Adipocyte (in vitro differentiated cells): Measurements from ENCODE around the gene ROS1.
A peak's percentile ranks its signal among the peaks of the same experiment; 100 is the strongest.

ENCODE experiments used
- DNase-seq: peaks from one replicate; pipeline ENCODE4 v3.0.0-alpha.2; 2015; ENCODE audit warnings: low read depth
- H3K27me3 ChIP-seq: replicated peaks from 2 replicates; pipeline ENCODE4 v1.7.0; 2013; ENCODE audit warnings: mild to moderate bottlenecking, low read length, moderate library complexity; ENCODE audit not compliant: control insufficient read depth, insufficient read depth
- H3K36me3 ChIP-seq: 2 replicates; pipeline ENCODE4 v1.7.0; 2013; ENCODE audit warnings: low read length, mild to moderate bottlenecking, moderate library complexity; ENCODE audit not compliant: control insufficient read depth, insufficient read depth, severe bottlenecking
- H3K4me1 ChIP-seq: 2 replicates; pipeline ENCODE4 v1.7.0; 2013; ENCODE audit warnings: mild to moderate bottlenecking, low read length, moderate library complexity; ENCODE audit not compliant: control insufficient read depth, insufficient read depth
- H3K4me3 ChIP-seq: 2 replicates; pipeline ENCODE4 v1.7.0; 2013; ENCODE audit warnings: mild to moderate bottlenecking, low read length, moderate library complexity
- H3K9ac ChIP-seq: 2 replicates; pipeline ENCODE4 v1.7.0; 2013; ENCODE audit warnings: mild to moderate bottlenecking, low read length, moderate library complexity
- H3K9me3 ChIP-seq: 2 replicates; pipeline ENCODE4 v1.7.0; 2013; ENCODE audit warnings: mild to moderate bottlenecking, low read length, moderate library complexity; ENCODE audit not compliant: control insufficient read depth

Gene ROS1

GRCh38 chr6:117272032-117272866 lies 153.5 kb downstream of the ROS1 start:
- peaks cover 6% of the 10 kb centered on the region for H3K4me1 ChIP-seq
- H3K9ac ChIP-seq, result no peak overlapping the region
- no peak for DNase-seq
- H3K36me3 ChIP-seq, result no peaks in the 10 kb centered on the region
- H3K4me3 ChIP-seq, result no peak overlapping the region
- peaks cover 4% of the 10 kb centered on the region for H3K9me3 ChIP-seq
- H3K27me3 ChIP-seq, result peaks cover 92% of the 10 kb centered on the region

- peaks cover 94% of the 10 kb centered on the region for H3K27me3 ChIP-seq
- DNase-seq, result no peak
- H3K4me3 ChIP-seq, result peak overlapping the region; percentile 39
- H3K36me3 ChIP-seq, result no peaks in the 10 kb centered on the region
- H3K9me3 ChIP-seq, result peaks cover 4% of the 10 kb centered on the region
- no peak overlapping the region for H3K9ac ChIP-seq
- H3K4me1 ChIP-seq, result peaks cover 8% of the 10 kb centered on the region
Observed at GRCh38 chr6:117270843-117271507, 154.8 kb downstream of the ROS1 start.

GRCh38 chr6:117270055-117270842 lies 155.5 kb downstream of the ROS1 start:
- Histone ChIP-seq H3K27me3 (peaks cover 93% of the 10 kb centered on the region), H3K9me3 (peaks cover 4% of the 10 kb centered on the region), H3K9ac (no peak overlapping the region), H3K36me3 (no peaks in the 10 kb centered on the region), H3K4me1 (peaks cover 14% of the 10 kb centered on the region), H3K4me3 (peak overlapping the region; percentile 39)
- peak; percentile 12 for DNase-seq

GRCh38 chr6:117269638-117270054 lies 156.1 kb downstream of the ROS1 start:
- DNase-seq, result no peak
- peaks cover 92% of the 10 kb centered on the region for H3K27me3 ChIP-seq
- H3K4me1 ChIP-seq, result peaks cover 19% of the 10 kb centered on the region
- H3K9ac ChIP-seq, result no peak overlapping the region
- H3K4me3 ChIP-seq, result peak overlapping the region; percentile 39
- H3K36me3 ChIP-seq, result no peaks in the 10 kb centered on the region
- H3K9me3 ChIP-seq, result peaks cover 4% of the 10 kb centered on the region

GRCh38 chr6:117268924-117269323 lies 156.8 kb downstream of the ROS1 start:
- H3K9ac ChIP-seq, result no peak overlapping the region
- H3K4me3 ChIP-seq, result no peak overlapping the region
- H3K4me1 ChIP-seq, result peaks cover 23% of the 10 kb centered on the region
- peaks cover 8% of the 10 kb centered on the region for H3K9me3 ChIP-seq
- no peaks in the 10 kb centered on the region for H3K36me3 ChIP-seq
- no peak for DNase-seq
- peaks cover 92% of the 10 kb centered on the region for H3K27me3 ChIP-seq

- Histone ChIP-seq H3K4me1 (peaks cover 23% of the 10 kb centered on the region), H3K9ac (no peak overlapping the region), H3K36me3 (no peaks in the 10 kb centered on the region), H3K9me3 (peaks cover 14% of the 10 kb centered on the region), H3K4me3 (no peak overlapping the region), H3K27me3 (peaks cover 92% of the 10 kb centered on the region)
- no peak for DNase-seq
Observed at GRCh38 chr6:117267766-117268534, 157.8 kb downstream of the ROS1 start.

- Histone ChIP-seq H3K4me3 (no peak overlapping the region), H3K27me3 (peaks cover 93% of the 10 kb centered on the region)
Observed at GRCh38 chr6:117267054-117267347, 158.7 kb downstream of the ROS1 start.

GRCh38 chr6:117266257-117267053 lies 159.3 kb downstream of the ROS1 start:
- no peaks in the 10 kb centered on the region for H3K36me3 ChIP-seq
- peaks cover 23% of the 10 kb centered on the region for H3K4me1 ChIP-seq
- peak overlapping the region; percentile 72 for H3K4me3 ChIP-seq
- peaks cover 93% of the 10 kb centered on the region for H3K27me3 ChIP-seq
- H3K9me3 ChIP-seq, result peaks cover 20% of the 10 kb centered on the region
- H3K9ac ChIP-seq, result no peak overlapping the region
- DNase-seq, result no peak

More at GRCh38 chr6:117267054-117267347, 158.7 kb downstream of the ROS1 start:
- peaks cover 23% of the 10 kb centered on the region for H3K4me1 ChIP-seq
- no peak overlapping the region for H3K9ac ChIP-seq
- DNase-seq, result no peak
- H3K9me3 ChIP-seq, result peaks cover 20% of the 10 kb centered on the region
- no peaks in the 10 kb centered on the region for H3K36me3 ChIP-seq

- peak; percentile 37 for DNase-seq
- peaks cover 20% of the 10 kb centered on the region for H3K9me3 ChIP-seq
- peak within 1 kb of the TSS; percentile 72 for H3K4me3 ChIP-seq
- H3K4me1 ChIP-seq, result peaks cover 23% of the 10 kb centered on the region
- peaks cover 94% of the 10 kb centered on the region for H3K27me3 ChIP-seq
- no peak within 1 kb of the TSS for H3K9ac ChIP-seq
- no peaks in the 10 kb centered on the region for H3K36me3 ChIP-seq
Observed at GRCh38 chr6:117265410-117266256, 160.1 kb downstream of the ROS1 start, which contains the start of gene VGLL2. VGLL2 (plus strand) TSS chr6:117265558; CDS start chr6:117265764, 206 bp downstream.
